ENCODE results near the gene SETD3. TPM values are rescaled to one million over a fixed set of nuclear protein-coding genes. Genes with fewer than 3 reads are reported as not detected.

The SETD3 gene
- polyA plus RNA-seq, 1 donor from 2014 or later = 49.6 TPM

- no peaks in the 10 kb centered on the region for H4K20me1 ChIP-seq (ENCODE audit: insufficient read depth)
- H3K36me3 ChIP-seq (ENCODE audit: insufficient read depth, low read length) = peaks cover 7% of the 10 kb centered on the region
Observed at GRCh38 chr14:99505089-99505488, 24.4 kb upstream of the SETD3 start.

GRCh38 chr14:99503848-99504453, 23.3 kb upstream of the SETD3 start:
- Histone ChIP-seq H3K27me3 (ENCODE audit: insufficient read depth, low read depth, low read length) (no peaks in the 10 kb centered on the region), H3K4me2 (ENCODE audit: low read length) (no peak overlapping the region), H4K20me1 (ENCODE audit: insufficient read depth) (no peaks in the 10 kb centered on the region), H3K9me2 (ENCODE audit: insufficient read depth, low read length) (no peaks in the 10 kb centered on the region), H3F3A (ENCODE audit: insufficient read depth, low read length, poor library complexity, severe bottlenecking) (no peaks in the 10 kb centered on the region), H3K27ac (ENCODE audit: low read length) (no peak overlapping the region), H3K4me3 (ENCODE audit: low read length) (no peak overlapping the region), H3K9ac (ENCODE audit: low read length) (no peak overlapping the region), H3K79me2 (replicated peaks; ENCODE audit: insufficient read depth, low read length) (no peaks in the 10 kb centered on the region), H2AFZ (ENCODE audit: low read depth, low read length) (no peak overlapping the region), H3K36me3 (ENCODE audit: insufficient read depth, low read length) (peaks cover 7% of the 10 kb centered on the region), H3K9me3 (ENCODE audit: low read length) (no peaks in the 10 kb centered on the region)
- TF ChIP-seq SMC3 (conservative IDR thresholded peaks at IDR 0.05; ENCODE audit: poor library complexity) (no peak), EZH2 (IDR thresholded peaks at IDR 0.05; ENCODE audit: borderline replicate concordance, insufficient read depth, low read length, poor library complexity, severe bottlenecking) (no peak), MXI1 (conservative IDR thresholded peaks at IDR 0.05; ENCODE audit: poor library complexity, severe bottlenecking) (no peak), TAF1 (IDR thresholded peaks at IDR 0.05; ENCODE audit: low read depth) (no peak), POLR2AphosphoS5 (IDR thresholded peaks at IDR 0.05) (no peak), REST (IDR thresholded peaks at IDR 0.05; ENCODE audit: borderline replicate concordance) (no peak), RAD21 (conservative IDR thresholded peaks at IDR 0.05) (no peak)
- TF ChIP-seq, protein P1, sequence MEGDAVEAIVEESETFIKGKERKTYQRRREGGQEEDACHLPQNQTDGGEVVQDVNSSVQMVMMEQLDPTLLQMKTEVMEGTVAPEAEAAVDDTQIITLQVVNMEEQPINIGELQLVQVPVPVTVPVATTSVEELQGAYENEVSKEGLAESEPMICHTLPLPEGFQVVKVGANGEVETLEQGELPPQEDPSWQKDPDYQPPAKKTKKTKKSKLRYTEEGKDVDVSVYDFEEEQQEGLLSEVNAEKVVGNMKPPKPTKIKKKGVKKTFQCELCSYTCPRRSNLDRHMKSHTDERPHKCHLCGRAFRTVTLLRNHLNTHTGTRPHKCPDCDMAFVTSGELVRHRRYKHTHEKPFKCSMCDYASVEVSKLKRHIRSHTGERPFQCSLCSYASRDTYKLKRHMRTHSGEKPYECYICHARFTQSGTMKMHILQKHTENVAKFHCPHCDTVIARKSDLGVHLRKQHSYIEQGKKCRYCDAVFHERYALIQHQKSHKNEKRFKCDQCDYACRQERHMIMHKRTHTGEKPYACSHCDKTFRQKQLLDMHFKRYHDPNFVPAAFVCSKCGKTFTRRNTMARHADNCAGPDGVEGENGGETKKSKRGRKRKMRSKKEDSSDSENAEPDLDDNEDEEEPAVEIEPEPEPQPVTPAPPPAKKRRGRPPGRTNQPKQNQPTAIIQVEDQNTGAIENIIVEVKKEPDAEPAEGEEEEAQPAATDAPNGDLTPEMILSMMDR (IDR thresholded peaks at IDR 0.05; ENCODE audit: poor library complexity, severe bottlenecking) = no peak

More at GRCh38 chr14:99505089-99505488, 24.4 kb upstream of the SETD3 start:
- TF ChIP-seq SMC3 (conservative IDR thresholded peaks at IDR 0.05; ENCODE audit: poor library complexity) (no peak), RAD21 (conservative IDR thresholded peaks at IDR 0.05) (no peak), EP300 (conservative IDR thresholded peaks at IDR 0.05; ENCODE audit: poor library complexity, severe bottlenecking) (no peak), REST (IDR thresholded peaks at IDR 0.05; ENCODE audit: borderline replicate concordance) (no peak), EZH2 (IDR thresholded peaks at IDR 0.05; ENCODE audit: borderline replicate concordance, insufficient read depth, low read length, poor library complexity, severe bottlenecking) (no peak), TAF1 (IDR thresholded peaks at IDR 0.05; ENCODE audit: low read depth) (no peak), POLR2AphosphoS5 (IDR thresholded peaks at IDR 0.05) (no peak), MXI1 (conservative IDR thresholded peaks at IDR 0.05; ENCODE audit: poor library complexity, severe bottlenecking) (no peak)
- TF ChIP-seq, protein P1 (IDR thresholded peaks at IDR 0.05; ENCODE audit: poor library complexity, severe bottlenecking) = no peak
- Histone ChIP-seq H3K4me2 (ENCODE audit: low read length) (no peak overlapping the region), H3K9me2 (ENCODE audit: insufficient read depth, low read length) (no peaks in the 10 kb centered on the region), H3K27ac (ENCODE audit: low read length) (no peak overlapping the region), H3K9me3 (ENCODE audit: low read length) (no peaks in the 10 kb centered on the region), H3K79me2 (replicated peaks; ENCODE audit: insufficient read depth, low read length) (no peaks in the 10 kb centered on the region), H3K9ac (ENCODE audit: low read length) (no peak overlapping the region), H3F3A (ENCODE audit: insufficient read depth, low read length, poor library complexity, severe bottlenecking) (no peaks in the 10 kb centered on the region), H2AFZ (ENCODE audit: low read depth, low read length) (no peak overlapping the region), H3K27me3 (ENCODE audit: insufficient read depth, low read depth, low read length) (no peaks in the 10 kb centered on the region), H3K4me3 (ENCODE audit: low read length) (no peak overlapping the region)
